Measurements from ENCODE around the gene HDAC8. TPM values are rescaled to one million over a fixed set of nuclear protein-coding genes. Genes with fewer than 3 reads are reported as not detected.
"Not testable (repeated sequence)": the region's sequence is repeated elsewhere in the genome, so short reads cannot be mapped to it uniquely, and the experiment has no call there.

The HDAC8 gene
- total and polyA plus RNA-seq, 2 donors from 2014 or later: 32.9 to 38.4 TPM

DNA sequence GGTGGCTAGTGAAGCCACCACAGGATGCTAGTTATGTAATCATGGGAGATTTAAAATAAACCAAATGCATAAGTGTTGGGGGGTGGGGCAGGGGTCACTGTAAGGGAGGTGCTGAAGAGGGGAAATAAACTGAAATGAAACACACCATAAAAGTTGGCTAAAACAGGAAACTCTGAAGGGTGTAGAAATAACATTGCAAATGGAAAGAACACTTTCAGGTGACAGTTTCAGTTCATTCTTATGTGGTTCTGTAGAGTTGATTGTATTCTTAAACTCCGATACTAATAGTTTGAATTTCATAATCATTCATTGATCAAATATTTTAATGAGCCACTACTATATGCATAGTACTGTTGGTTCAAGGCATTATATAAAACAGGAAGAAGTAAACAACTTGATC, 80.1 kb downstream of the HDAC8 start:
- no peak for DNase-seq
- intact Hi-C loops (cut with DNase I): no loop called here
- no peaks in the 10 kb centered on the region for H3K36me3 ChIP-seq (ENCODE audit: control insufficient read depth in 2 of 3, insufficient read depth in 3 of 3, low read length in 3 of 3)
- no peaks in the 10 kb centered on the region for H3K4me1 ChIP-seq (ENCODE audit: control insufficient read depth in 2 of 3, insufficient read depth in 2 of 3, low read depth in 1 of 3, low read length in 3 of 3)
- H3K9ac ChIP-seq (ENCODE audit: low read length in 3 of 3): no peak overlapping the region
- H3K27ac ChIP-seq (ENCODE audit: low read depth in 2 of 2, low read length in 2 of 2): no peak overlapping the region
- no peaks in the 10 kb centered on the region for H3K9me3 ChIP-seq (ENCODE audit: control insufficient read depth in 2 of 3, insufficient read depth in 1 of 3, low read length in 3 of 3)
- H3K27me3 ChIP-seq (ENCODE audit: control insufficient read depth, insufficient read depth, low read length): no peaks in the 10 kb centered on the region
- TF ChIP-seq, protein P1, sequence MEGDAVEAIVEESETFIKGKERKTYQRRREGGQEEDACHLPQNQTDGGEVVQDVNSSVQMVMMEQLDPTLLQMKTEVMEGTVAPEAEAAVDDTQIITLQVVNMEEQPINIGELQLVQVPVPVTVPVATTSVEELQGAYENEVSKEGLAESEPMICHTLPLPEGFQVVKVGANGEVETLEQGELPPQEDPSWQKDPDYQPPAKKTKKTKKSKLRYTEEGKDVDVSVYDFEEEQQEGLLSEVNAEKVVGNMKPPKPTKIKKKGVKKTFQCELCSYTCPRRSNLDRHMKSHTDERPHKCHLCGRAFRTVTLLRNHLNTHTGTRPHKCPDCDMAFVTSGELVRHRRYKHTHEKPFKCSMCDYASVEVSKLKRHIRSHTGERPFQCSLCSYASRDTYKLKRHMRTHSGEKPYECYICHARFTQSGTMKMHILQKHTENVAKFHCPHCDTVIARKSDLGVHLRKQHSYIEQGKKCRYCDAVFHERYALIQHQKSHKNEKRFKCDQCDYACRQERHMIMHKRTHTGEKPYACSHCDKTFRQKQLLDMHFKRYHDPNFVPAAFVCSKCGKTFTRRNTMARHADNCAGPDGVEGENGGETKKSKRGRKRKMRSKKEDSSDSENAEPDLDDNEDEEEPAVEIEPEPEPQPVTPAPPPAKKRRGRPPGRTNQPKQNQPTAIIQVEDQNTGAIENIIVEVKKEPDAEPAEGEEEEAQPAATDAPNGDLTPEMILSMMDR (IDR thresholded peaks at IDR 0.05; ENCODE audit: borderline replicate concordance, extremely low read depth, insufficient read depth): no peak
- no peak overlapping the region for H3K4me3 ChIP-seq (ENCODE audit: low read length in 3 of 3)
- FAIRE-seq: no peak

DNA sequence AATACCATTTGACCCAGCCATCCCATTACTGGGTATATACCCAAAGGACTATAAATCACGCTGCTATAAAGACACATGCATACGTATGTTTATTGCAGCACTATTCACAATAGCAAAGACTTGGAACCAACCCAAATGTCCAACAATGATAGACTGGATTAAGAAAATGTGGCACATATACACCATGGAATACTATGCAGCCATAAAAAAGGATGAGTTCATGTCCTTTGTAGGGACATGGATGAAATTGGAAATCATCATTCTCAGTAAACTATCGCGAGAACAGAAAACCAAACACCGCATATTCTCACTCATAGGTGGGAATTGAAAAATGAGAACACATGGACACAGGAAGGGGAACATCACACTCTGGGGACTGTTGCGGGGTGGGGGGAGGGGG, 82.4 kb downstream of the HDAC8 start:
- intact Hi-C loops (cut with DNase I); H3K4me3 ChIP-seq (ENCODE audit: low read length in 3 of 3); FAIRE-seq; DNase-seq; H3K27ac ChIP-seq (ENCODE audit: low read depth in 2 of 2, low read length in 2 of 2); H3K9ac ChIP-seq (ENCODE audit: low read length in 3 of 3); H3K36me3 ChIP-seq (ENCODE audit: control insufficient read depth in 2 of 3, insufficient read depth in 3 of 3, low read length in 3 of 3); H3K9me3 ChIP-seq (ENCODE audit: control insufficient read depth in 2 of 3, insufficient read depth in 1 of 3, low read length in 3 of 3); H3K27me3 ChIP-seq (ENCODE audit: control insufficient read depth, insufficient read depth, low read length); H3K4me1 ChIP-seq (ENCODE audit: control insufficient read depth in 2 of 3, insufficient read depth in 2 of 3, low read depth in 1 of 3, low read length in 3 of 3): not testable (repeated sequence)

DNA sequence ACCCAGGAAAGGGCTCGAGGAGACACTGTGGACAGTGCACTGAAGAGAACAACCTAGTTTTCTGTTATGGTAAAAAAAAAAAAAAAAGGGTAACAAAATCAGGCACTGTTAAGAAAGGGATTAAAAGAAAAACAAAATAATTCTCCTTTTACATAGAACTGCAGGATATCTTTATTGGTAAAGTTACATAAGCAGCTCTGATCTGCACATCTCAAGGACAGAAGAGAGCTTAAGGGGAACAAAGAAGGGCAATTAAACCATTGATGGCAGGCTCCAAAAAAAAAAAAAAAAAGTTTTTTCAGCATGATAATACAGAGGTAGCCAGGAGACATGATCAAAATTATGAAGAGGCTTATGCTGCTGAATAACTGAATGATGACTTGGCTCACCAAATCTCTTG, 85.0 kb downstream of the HDAC8 start:
- Histone ChIP-seq H3K9me3 (ENCODE audit: control insufficient read depth in 2 of 3, insufficient read depth in 1 of 3, low read length in 3 of 3) (no peaks in the 10 kb centered on the region), H3K27me3 (ENCODE audit: control insufficient read depth, insufficient read depth, low read length) (no peaks in the 10 kb centered on the region), H3K4me3 (ENCODE audit: low read length in 3 of 3) (no peak overlapping the region), H3K9ac (ENCODE audit: low read length in 3 of 3) (no peak overlapping the region), H3K27ac (ENCODE audit: low read depth in 2 of 2, low read length in 2 of 2) (no peak overlapping the region), H3K36me3 (ENCODE audit: control insufficient read depth in 2 of 3, insufficient read depth in 3 of 3, low read length in 3 of 3) (peaks cover 0 to 3% (median 0%) of the 10 kb centered on the region in 3 donors), H3K4me1 (ENCODE audit: control insufficient read depth in 2 of 3, insufficient read depth in 2 of 3, low read depth in 1 of 3, low read length in 3 of 3) (no peaks in the 10 kb centered on the region)
- intact Hi-C loops (cut with DNase I): no loop called here
- DNase-seq (no peak), FAIRE-seq (no peak)
- TF ChIP-seq, protein P1 (IDR thresholded peaks at IDR 0.05; ENCODE audit: borderline replicate concordance, extremely low read depth, insufficient read depth): no peak

DNA sequence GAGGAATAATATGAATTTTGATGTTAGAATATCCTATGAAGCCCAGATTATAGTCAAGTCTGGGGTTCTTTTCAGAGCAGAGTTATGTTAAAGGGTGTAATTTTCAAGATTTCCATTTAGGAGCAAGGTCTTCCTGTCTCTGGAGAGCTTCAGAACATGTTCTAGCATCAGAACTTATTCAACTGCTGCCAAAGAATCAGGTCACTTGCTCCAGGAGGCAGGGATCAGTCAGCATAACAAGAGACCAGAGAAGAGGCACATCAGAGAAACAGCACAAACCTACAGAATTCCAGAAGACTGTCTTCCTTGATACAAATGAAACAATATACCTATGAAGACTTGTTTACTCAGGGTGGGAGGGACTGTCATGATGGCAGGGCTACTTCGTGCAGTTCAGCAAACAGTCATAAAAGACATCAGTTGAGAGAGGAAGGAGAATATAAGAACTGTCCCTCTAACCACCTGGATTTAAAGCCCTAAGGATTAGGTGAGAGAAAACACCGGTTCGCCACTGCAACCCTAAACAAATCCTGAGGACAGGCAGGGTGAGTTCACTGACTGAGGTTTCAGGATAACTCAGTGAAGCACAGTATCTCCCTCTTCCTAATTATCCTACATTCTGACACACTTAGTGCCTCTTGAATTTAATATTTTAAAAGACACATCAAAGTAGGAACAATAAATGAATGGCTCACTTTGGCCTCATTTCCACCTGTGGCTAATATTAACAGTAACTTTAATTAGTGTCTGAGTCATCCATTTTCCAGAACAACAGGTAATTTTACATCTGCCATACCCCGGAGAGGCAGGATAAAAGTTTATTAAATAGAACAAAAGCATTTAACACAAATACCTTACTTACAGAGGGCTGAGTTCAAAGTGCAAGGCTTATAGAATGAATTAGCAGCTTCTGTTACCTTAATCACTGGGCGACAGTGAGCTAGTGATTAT, 93.0 kb downstream of the HDAC8 start:
- DNase-seq: peak in 3 of 5 donors; percentile 12 to 47 (median 20)
- intact Hi-C loops (cut with DNase I): no loop called here
- FAIRE-seq: no peak

More for the DNA sequence above, 93.0 kb downstream of the HDAC8 start:
- H3K9me3 ChIP-seq (ENCODE audit: control insufficient read depth in 2 of 3, insufficient read depth in 1 of 3, low read length in 3 of 3): no peaks in the 10 kb centered on the region
- H3K36me3 ChIP-seq (ENCODE audit: control insufficient read depth in 2 of 3, insufficient read depth in 3 of 3, low read length in 3 of 3): peaks cover 0 to 3% (median 0%) of the 10 kb centered on the region in 3 donors
- no peaks in the 10 kb centered on the region for H3K27me3 ChIP-seq (ENCODE audit: control insufficient read depth, insufficient read depth, low read length)
- no peak overlapping the region for H3K9ac ChIP-seq (ENCODE audit: low read length in 3 of 3)
- no peak overlapping the region for H3K27ac ChIP-seq (ENCODE audit: low read depth in 2 of 2, low read length in 2 of 2)
- H3K4me3 ChIP-seq (ENCODE audit: low read length in 3 of 3): no peak overlapping the region
- TF ChIP-seq, protein P1 (IDR thresholded peaks at IDR 0.05; ENCODE audit: borderline replicate concordance, extremely low read depth, insufficient read depth): no peak
- no peaks in the 10 kb centered on the region for H3K4me1 ChIP-seq (ENCODE audit: control insufficient read depth in 2 of 3, insufficient read depth in 2 of 3, low read depth in 1 of 3, low read length in 3 of 3)
